Measurements from ENCODE around the gene POLR2H.

Gene POLR2H

DNA sequence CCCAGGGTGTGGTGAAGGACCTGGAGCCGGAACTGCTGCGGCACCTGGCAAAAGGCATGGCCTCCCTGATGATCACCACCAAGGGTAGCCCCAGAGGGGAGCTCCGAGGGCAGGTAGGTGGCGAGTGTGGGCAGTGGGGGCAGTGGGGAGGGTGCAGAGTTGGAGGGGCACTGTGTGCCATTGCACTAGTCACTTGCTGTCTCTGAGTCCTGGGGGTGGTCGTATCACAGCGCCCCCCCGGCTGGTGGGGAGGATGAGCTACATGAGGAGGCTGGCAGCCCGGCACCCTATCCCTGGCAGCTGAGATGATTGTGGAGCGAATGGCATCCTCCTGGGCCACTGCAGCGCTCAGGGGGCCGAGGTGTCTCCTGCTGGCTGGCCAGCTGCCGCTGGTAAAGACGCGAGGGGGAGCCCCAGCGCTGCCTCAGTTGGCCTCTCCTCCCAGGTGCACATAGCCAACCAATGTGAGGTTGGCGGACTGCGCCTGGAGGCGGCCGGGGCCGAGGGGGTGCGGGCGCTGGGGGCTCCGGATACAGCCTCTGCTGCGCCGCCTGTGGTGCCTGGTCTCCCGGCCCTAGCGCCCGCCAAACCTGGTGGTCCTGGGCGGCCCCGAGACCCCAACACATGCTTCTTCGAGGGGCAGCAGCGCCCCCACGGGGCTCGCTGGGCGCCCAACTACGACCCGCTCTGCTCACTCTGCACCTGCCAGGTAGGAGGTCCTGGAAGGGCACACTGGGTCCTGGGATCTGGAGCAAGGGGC lies 24.7 kb downstream of the POLR2H start:
- TF ChIP-seq CTCF (conservative IDR thresholded peaks at IDR 0.05; ENCODE audit: control insufficient read depth, insufficient read depth, low read depth, low read length) = no peak
- DNase-seq (ENCODE audit: low read depth) = no peak
- no peak overlapping the region for H3K4me3 ChIP-seq (ENCODE audit: control insufficient read depth, low read depth, low read length)

- H3K4me3 ChIP-seq (ENCODE audit: control insufficient read depth, low read depth, low read length) = no peak overlapping the region
- DNase-seq (ENCODE audit: low read depth) = no peak
- no peak for TF ChIP-seq CTCF (conservative IDR thresholded peaks at IDR 0.05; ENCODE audit: control insufficient read depth, insufficient read depth, low read depth, low read length)
These were observed 25.7 kb downstream of the POLR2H start for GRCh38 chr3:184387174-184387714.

GRCh38 chr3:184388164-184388935 lies 26.8 kb downstream of the POLR2H start:
- no peak for DNase-seq (ENCODE audit: low read depth)
- no peak for TF ChIP-seq CTCF (conservative IDR thresholded peaks at IDR 0.05; ENCODE audit: control insufficient read depth, insufficient read depth, low read depth, low read length)
- H3K4me3 ChIP-seq (ENCODE audit: control insufficient read depth, low read depth, low read length) = no peak overlapping the region

GRCh38 chr3:184388936-184389230 lies 27.4 kb downstream of the POLR2H start:
- no peak overlapping the region for H3K4me3 ChIP-seq (ENCODE audit: control insufficient read depth, low read depth, low read length)
- no peak for DNase-seq (ENCODE audit: low read depth)
- no peak for TF ChIP-seq CTCF (conservative IDR thresholded peaks at IDR 0.05; ENCODE audit: control insufficient read depth, insufficient read depth, low read depth, low read length)

DNA sequence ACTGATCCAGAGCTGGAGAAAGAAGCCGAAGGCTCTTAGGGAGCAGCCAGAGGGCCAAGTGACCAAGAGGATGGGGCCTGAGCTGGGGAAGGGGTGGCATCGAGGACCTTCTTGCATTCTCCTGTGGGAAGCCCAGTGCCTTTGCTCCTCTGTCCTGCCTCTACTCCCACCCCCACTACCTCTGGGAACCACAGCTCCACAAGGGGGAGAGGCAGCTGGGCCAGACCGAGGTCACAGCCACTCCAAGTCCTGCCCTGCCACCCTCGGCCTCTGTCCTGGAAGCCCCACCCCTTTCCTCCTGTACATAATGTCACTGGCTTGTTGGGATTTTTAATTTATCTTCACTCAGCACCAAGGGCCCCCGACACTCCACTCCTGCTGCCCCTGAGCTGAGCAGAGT lies 27.9 kb downstream of the POLR2H start:
- no peak for TF ChIP-seq CTCF (conservative IDR thresholded peaks at IDR 0.05; ENCODE audit: control insufficient read depth, insufficient read depth, low read depth, low read length)
- no peak for DNase-seq (ENCODE audit: low read depth)
- no peak overlapping the region for H3K4me3 ChIP-seq (ENCODE audit: control insufficient read depth, low read depth, low read length)

DNA sequence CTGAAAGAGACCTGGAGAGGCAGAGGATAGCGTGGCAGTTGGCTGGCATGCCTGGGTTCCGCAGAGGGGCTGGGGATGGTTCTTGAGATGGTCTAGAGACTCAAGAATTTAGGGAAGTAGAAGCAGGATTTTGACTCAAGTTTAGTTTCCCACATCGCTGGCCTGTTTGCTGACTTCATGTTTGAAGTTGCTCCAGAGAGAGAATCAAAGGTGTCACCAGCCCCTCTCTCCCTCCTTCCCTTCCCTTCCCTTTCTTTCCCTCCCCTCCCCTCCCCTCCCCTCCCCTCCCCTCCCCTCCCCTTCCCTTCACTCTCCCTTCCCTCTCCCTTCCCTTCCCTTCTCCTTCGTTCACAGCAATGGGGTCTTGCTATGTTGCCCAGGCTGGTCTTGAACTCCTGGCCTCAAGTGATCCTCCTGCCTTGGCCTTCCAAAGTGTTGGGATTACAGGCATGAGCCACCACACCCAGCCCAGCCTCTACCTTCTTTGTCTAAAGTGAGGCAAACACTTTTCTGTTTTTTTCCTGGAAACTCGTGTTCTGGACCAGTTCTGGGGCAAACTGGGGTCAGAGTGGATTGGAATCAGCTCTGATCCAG lies 28.5 kb downstream of the POLR2H start:
- TF ChIP-seq CTCF (conservative IDR thresholded peaks at IDR 0.05; ENCODE audit: control insufficient read depth, insufficient read depth, low read depth, low read length) = no peak
- no peak for DNase-seq (ENCODE audit: low read depth)
- no peak overlapping the region for H3K4me3 ChIP-seq (ENCODE audit: control insufficient read depth, low read depth, low read length)
